GM21576 (cell line): ENCODE results near the gene PRRC2B.
"Not testable (repeated sequence)": the region's sequence is repeated elsewhere in the genome, so short reads cannot be mapped to it uniquely, and the experiment has no call there.

Experiments
- ATAC-seq: cut with Tn5 transposase; IDR thresholded peaks from one replicate; pipeline ENCODE4 v1.9.1; 2021; ENCODE audit warnings: mild to moderate bottlenecking, moderate library complexity; ENCODE audit not compliant: unreplicated experiment

The PRRC2B gene

GRCh38 chr9:131393622-131394463 is at the start of gene PRRC2B:
Gene PRRC2B (plus strand): TSS chr9:131394086. CDS start chr9:131430145, 36,059 bp downstream.
- peak; percentile 35 for ATAC-seq

GRCh38 chr9:131344931-131345535 is 48.9 kb upstream of the PRRC2B start:
- not testable (repeated sequence) for ATAC-seq

- no peak for ATAC-seq
Measured at GRCh38 chr9:131346559-131346958, 47.3 kb upstream of the PRRC2B start.

- ATAC-seq: no peak
Measured at GRCh38 chr9:131347376-131348020, 46.4 kb upstream of the PRRC2B start.

- no peak for ATAC-seq
Measured at GRCh38 chr9:131348631-131349521, 45.0 kb upstream of the PRRC2B start.

- no peak for ATAC-seq
Measured at GRCh38 chr9:131349522-131349880, 44.4 kb upstream of the PRRC2B start.

- ATAC-seq: no peak
Measured at GRCh38 chr9:131349881-131350563, 43.9 kb upstream of the PRRC2B start.

GRCh38 chr9:131356479-131356878 is 37.4 kb upstream of the PRRC2B start:
- not testable (repeated sequence) for ATAC-seq

- ATAC-seq: no peak
Measured at GRCh38 chr9:131358556-131358955, 35.3 kb upstream of the PRRC2B start.

GRCh38 chr9:131361202-131361833 is 32.6 kb upstream of the PRRC2B start:
- no peak for ATAC-seq

- ATAC-seq: no peak
Measured at GRCh38 chr9:131365546-131365945, 28.3 kb upstream of the PRRC2B start.

- no peak for ATAC-seq
Measured at GRCh38 chr9:131366761-131367401, 27.0 kb upstream of the PRRC2B start.

GRCh38 chr9:131367450-131367849 is 26.4 kb upstream of the PRRC2B start:
- ATAC-seq: no peak

GRCh38 chr9:131370638-131371037 is 23.2 kb upstream of the PRRC2B start:
- ATAC-seq: no peak

GRCh38 chr9:131372599-131372973 is 21.3 kb upstream of the PRRC2B start:
- not testable (repeated sequence) for ATAC-seq

- ATAC-seq: not testable (repeated sequence)
Measured at GRCh38 chr9:131374638-131375037, 19.2 kb upstream of the PRRC2B start.

- ATAC-seq: no peak
Measured at GRCh38 chr9:131379056-131379455, 14.8 kb upstream of the PRRC2B start.

GRCh38 chr9:131382850-131383729 is 10.8 kb upstream of the PRRC2B start:
- ATAC-seq: no peak
